GM18867 (cell line): ENCODE measurements around the gene STX3.
"Not testable (repeated sequence)": the region's sequence is repeated elsewhere in the genome, so short reads cannot be mapped to it uniquely, and the experiment has no call there.

Source experiments
- ATAC-seq: cut with Tn5 transposase; IDR thresholded peaks from one replicate; pipeline ENCODE4 v1.9.1; 2021; ENCODE audit warnings: mild to moderate bottlenecking, moderate library complexity; ENCODE audit not compliant: unreplicated experiment

STX3 gene

GRCh38 chr11:59756845-59757244, 1.7 kb downstream of the STX3 start:
- peak; percentile 38 for ATAC-seq

- ATAC-seq = no peak
Measured at GRCh38 chr11:59758401-59759037, 3.3 kb downstream of the STX3 start.

GRCh38 chr11:59759900-59760299, 4.7 kb downstream of the STX3 start:
- ATAC-seq = no peak

- ATAC-seq = no peak
Measured at GRCh38 chr11:59760771-59761170, 5.6 kb downstream of the STX3 start.

GRCh38 chr11:59761993-59762392, 6.8 kb downstream of the STX3 start:
- ATAC-seq = no peak

- no peak for ATAC-seq
Measured at GRCh38 chr11:59765068-59765735, 10.0 kb downstream of the STX3 start.

- no peak for ATAC-seq
Measured at GRCh38 chr11:59766542-59767224, 11.5 kb downstream of the STX3 start.

- no peak for ATAC-seq
Measured at GRCh38 chr11:59767225-59767611, 12.0 kb downstream of the STX3 start.

DNA sequence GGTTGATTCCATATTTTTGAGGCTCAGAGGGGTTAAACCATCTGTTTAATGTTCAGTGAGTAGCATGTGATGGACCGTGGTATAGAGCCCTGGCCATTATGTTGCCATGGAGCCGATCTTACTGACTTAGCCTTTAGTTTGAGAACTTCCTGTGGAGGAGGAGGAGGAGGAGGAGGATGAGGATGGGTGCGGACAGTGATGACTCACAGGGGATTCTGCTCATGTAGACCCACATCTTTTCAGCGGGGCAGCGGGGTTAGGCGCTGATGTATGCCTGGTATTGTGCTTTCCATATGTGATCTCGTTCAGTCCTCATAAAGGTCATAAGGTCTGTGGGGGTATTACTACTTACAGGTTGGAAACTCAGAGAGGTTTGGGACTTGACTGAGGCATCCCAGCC, 13.9 kb downstream of the STX3 start:
- no peak for ATAC-seq

DNA sequence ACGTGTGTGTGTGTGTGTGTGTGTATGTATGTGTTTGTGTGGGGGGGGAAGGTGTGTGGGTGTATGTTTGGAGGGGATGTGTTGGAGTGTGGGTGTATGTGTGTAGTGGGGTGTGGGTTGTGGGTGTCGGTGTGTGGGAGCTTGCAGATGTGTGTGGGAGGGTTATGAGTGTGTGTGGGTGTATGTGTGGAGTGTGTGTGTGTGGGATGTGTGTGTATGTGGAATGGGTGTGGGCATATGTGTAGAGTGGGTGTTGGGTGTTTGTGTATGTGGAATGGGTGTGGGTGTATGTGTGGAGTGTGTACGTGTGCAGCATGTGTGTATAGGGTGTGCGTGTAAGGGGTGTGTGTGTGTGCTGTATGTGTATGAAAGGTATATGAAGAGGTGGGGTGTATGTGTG, 14.7 kb downstream of the STX3 start:
- ATAC-seq = no peak

DNA sequence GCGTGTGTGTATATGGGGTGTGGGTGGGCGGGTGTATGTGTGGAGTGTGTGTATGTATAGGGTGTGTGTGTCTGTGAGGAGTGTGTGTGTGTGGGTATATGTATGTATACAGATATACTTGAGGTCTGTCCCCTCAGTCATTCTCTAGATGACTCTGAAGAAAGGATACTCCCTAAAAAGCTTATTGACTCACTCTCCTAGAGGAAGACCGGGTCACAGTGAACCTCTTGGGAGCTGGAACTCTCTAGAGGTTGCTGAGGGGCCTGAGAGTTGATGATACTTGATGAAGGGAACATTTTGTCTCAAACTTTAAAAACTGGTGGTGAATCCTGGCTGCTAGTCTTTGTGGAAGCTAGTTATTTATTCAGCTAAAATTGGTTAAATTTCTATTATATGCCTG, 15.1 kb downstream of the STX3 start:
- no peak for ATAC-seq

GRCh38 chr11:59770869-59771268, 15.7 kb downstream of the STX3 start:
- ATAC-seq = no peak

- no peak for ATAC-seq
Measured at GRCh38 chr11:59771605-59772004, 16.4 kb downstream of the STX3 start.

- ATAC-seq = no peak
Measured at GRCh38 chr11:59773083-59773440, 17.9 kb downstream of the STX3 start.

GRCh38 chr11:59776210-59777066, 21.3 kb downstream of the STX3 start:
- ATAC-seq = no peak

- no peak for ATAC-seq
Measured at GRCh38 chr11:59777104-59777503, 21.9 kb downstream of the STX3 start.

DNA sequence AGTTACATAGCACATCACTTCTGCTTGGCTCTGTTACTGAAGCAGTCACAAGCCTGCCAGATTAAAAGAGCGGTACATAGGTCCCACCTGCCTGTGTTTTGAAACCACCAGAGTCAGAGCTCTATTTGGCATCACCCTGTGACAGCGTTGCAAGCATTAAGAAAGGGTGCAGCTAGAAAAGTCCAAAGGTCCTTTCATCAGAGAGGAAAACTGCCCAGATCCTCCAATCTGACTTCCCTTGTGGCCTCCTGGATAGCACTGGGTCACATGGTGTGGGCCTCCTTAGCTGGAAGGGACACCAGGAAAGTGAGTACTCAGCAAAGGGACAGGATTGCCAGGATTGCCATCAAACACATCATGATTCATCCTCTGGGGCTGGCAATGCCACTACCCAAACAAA, 22.9 kb downstream of the STX3 start:
- ATAC-seq = no peak

GRCh38 chr11:59779487-59779886, 24.3 kb downstream of the STX3 start:
- ATAC-seq = no peak

GRCh38 chr11:59782080-59782479, 26.9 kb downstream of the STX3 start:
- no peak for ATAC-seq

- no peak for ATAC-seq
Measured at GRCh38 chr11:59783632-59784090, 28.5 kb downstream of the STX3 start.

- ATAC-seq = not testable (repeated sequence)
Measured at GRCh38 chr11:59784441-59784840, 29.3 kb downstream of the STX3 start.
